ENCODE data around the gene CYP24A1.

GRCh38 chr20:54140927-54141566 is 32.7 kb downstream of the CYP24A1 start:
- TF ChIP-seq EZH2 (IDR thresholded peaks at IDR 0.05; ENCODE audit: insufficient read depth, poor library complexity, severe bottlenecking) (no peak), EZH2phosphoT487 (IDR thresholded peaks at IDR 0.05; ENCODE audit: insufficient read depth, low read depth) (0 out of 2 replicates have a peak, but pooled peaks have one; percentile 21)
